Measurements from ENCODE around the gene NETO2. TPM values are rescaled to one million over a fixed set of nuclear protein-coding genes. Genes with fewer than 3 reads are reported as not detected.

Gene NETO2
- total and polyA plus RNA-seq, 2 of the 13 experiments (the other 11 are each of a cell fraction or from before 2014, with no cell fraction given), result 8.2 to 13.5 TPM

DNA sequence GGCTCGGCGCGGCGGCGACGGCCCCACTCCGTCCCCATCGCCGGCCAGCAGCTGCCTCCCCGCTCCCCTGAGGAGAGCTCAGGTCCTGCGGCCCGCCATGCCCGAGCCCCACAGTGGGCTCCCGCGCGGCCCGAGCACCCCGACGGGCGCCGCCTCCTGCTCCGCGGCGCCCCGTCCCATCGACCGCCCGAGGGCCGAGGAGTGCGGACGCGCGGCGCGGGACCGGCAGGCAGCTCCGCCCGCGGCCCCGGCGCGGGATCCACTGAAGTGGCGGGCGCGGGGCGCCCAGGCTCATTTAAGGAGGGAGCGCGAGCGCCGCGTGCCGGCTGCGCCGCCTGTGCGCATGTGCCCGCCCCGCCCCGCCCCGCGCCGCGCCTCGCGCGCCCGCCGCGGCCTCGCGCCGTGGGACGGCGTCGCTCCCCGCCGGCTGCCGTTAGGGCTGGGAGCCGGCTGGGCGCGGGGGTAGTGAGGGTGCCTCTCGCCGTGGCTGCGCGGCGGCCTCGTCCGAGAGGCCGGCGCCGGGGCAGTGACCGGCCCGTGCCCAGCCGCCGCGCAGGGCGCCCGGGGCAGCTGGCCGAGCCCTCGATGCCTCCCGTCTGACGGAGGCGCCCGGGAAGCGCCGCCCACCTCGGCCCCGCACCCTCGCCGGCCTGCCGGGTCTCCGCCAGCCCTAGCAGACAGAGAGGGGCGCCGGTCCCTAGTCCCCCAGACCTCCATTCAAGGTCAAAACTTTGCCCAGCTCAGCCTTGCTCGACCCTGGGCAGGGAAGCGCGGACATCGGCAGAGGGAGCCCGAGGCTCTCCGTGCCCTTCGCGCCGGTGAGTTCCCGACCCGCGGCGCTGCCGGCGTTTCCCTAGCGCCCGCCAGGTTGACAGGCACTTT is at the start of gene NETO2 (continued):
- TF ChIP-seq IRF2 (CRISPR knock-in tag; IDR thresholded peaks at IDR 0.05), result 0 out of 2 replicates have a peak, but pooled peaks have one; percentile 10
- no peak for TF ChIP-seq MLLT10 (CRISPR knock-in tag; IDR thresholded peaks at IDR 0.05)
- TF ChIP-seq PAWR (CRISPR knock-in tag; IDR thresholded peaks at IDR 0.05; ENCODE audit: borderline replicate concordance), result no peak
- TF ChIP-seq, protein P1, sequence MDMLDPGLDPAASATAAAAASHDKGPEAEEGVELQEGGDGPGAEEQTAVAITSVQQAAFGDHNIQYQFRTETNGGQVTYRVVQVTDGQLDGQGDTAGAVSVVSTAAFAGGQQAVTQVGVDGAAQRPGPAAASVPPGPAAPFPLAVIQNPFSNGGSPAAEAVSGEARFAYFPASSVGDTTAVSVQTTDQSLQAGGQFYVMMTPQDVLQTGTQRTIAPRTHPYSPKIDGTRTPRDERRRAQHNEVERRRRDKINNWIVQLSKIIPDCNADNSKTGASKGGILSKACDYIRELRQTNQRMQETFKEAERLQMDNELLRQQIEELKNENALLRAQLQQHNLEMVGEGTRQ (IDR thresholded peaks at IDR 0.05; ENCODE audit: low read depth, low read length), result no peak
- TF ChIP-seq, protein P1 (CRISPR knock-in tag; IDR thresholded peaks at IDR 0.05; ENCODE audit: borderline replicate concordance), result no peak
- TF ChIP-seq ZBTB7B (CRISPR knock-in tag; IDR thresholded peaks at IDR 0.05), result peak; percentile 68; the same call in 1 of the 2 replicates
- no peak for TF ChIP-seq ZNF333 (CRISPR knock-in tag; IDR thresholded peaks at IDR 0.05; ENCODE audit: borderline replicate concordance)
- TF ChIP-seq, protein P2, sequence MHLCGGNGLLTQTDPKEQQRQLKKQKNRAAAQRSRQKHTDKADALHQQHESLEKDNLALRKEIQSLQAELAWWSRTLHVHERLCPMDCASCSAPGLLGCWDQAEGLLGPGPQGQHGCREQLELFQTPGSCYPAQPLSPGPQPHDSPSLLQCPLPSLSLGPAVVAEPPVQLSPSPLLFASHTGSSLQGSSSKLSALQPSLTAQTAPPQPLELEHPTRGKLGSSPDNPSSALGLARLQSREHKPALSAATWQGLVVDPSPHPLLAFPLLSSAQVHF (CRISPR knock-in tag; IDR thresholded peaks at IDR 0.05), result no peak
- TF ChIP-seq ZNF543 (CRISPR knock-in tag; IDR thresholded peaks at IDR 0.05), result peak; percentile 54; the same call in 1 of the 2 replicates
- peak; percentile 43; the same call in 1 of the 2 replicates for TF ChIP-seq GABPB1 (CRISPR knock-in tag; IDR thresholded peaks at IDR 0.05)
- TF ChIP-seq, protein P3, sequence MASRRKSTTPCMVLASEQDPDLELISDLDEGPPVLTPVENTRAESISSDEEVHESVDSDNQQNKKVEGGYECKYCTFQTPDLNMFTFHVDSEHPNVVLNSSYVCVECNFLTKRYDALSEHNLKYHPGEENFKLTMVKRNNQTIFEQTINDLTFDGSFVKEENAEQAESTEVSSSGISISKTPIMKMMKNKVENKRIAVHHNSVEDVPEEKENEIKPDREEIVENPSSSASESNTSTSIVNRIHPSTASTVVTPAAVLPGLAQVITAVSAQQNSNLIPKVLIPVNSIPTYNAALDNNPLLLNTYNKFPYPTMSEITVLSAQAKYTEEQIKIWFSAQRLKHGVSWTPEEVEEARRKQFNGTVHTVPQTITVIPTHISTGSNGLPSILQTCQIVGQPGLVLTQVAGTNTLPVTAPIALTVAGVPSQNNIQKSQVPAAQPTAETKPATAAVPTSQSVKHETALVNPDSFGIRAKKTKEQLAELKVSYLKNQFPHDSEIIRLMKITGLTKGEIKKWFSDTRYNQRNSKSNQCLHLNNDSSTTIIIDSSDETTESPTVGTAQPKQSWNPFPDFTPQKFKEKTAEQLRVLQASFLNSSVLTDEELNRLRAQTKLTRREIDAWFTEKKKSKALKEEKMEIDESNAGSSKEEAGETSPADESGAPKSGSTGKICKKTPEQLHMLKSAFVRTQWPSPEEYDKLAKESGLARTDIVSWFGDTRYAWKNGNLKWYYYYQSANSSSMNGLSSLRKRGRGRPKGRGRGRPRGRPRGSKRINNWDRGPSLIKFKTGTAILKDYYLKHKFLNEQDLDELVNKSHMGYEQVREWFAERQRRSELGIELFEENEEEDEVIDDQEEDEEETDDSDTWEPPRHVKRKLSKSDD (CRISPR knock-in tag; IDR thresholded peaks at IDR 0.05; ENCODE audit: low read depth), result no peak
- TF ChIP-seq, protein P4, sequence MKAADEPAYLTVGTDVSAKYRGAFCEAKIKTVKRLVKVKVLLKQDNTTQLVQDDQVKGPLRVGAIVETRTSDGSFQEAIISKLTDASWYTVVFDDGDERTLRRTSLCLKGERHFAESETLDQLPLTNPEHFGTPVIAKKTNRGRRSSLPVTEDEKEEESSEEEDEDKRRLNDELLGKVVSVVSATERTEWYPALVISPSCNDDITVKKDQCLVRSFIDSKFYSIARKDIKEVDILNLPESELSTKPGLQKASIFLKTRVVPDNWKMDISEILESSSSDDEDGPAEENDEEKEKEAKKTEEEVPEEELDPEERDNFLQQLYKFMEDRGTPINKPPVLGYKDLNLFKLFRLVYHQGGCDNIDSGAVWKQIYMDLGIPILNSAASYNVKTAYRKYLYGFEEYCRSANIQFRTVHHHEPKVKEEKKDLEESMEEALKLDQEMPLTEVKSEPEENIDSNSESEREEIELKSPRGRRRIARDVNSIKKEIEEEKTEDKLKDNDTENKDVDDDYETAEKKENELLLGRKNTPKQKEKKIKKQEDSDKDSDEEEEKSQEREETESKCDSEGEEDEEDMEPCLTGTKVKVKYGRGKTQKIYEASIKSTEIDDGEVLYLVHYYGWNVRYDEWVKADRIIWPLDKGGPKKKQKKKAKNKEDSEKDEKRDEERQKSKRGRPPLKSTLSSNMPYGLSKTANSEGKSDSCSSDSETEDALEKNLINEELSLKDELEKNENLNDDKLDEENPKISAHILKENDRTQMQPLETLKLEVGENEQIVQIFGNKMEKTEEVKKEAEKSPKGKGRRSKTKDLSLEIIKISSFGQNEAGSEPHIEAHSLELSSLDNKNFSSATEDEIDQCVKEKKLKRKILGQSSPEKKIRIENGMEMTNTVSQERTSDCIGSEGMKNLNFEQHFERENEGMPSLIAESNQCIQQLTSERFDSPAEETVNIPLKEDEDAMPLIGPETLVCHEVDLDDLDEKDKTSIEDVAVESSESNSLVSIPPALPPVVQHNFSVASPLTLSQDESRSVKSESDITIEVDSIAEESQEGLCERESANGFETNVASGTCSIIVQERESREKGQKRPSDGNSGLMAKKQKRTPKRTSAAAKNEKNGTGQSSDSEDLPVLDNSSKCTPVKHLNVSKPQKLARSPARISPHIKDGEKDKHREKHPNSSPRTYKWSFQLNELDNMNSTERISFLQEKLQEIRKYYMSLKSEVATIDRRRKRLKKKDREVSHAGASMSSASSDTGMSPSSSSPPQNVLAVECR (CRISPR knock-in tag; IDR thresholded peaks at IDR 0.05; ENCODE audit: borderline replicate concordance), result no peak
- no peak for TF ChIP-seq ZBTB8A (CRISPR knock-in tag; IDR thresholded peaks at IDR 0.05; ENCODE audit: borderline replicate concordance, low read depth)
- no peak for TF ChIP-seq ZNF180 (CRISPR knock-in tag; IDR thresholded peaks at IDR 0.05; ENCODE audit: borderline replicate concordance, low read depth)
- no peak for TF ChIP-seq FIP1L1 (IDR thresholded peaks at IDR 0.05; ENCODE audit: borderline replicate concordance, insufficient read depth, low read depth, low read length)
- peak; percentile 9; the same call in 1 of the 2 replicates for TF ChIP-seq FOXA3 (CRISPR knock-in tag; IDR thresholded peaks at IDR 0.05)
- no peak; the same call in 1 of the 2 replicates for TF ChIP-seq ETV5 (CRISPR knock-in tag; IDR thresholded peaks at IDR 0.05; ENCODE audit: borderline replicate concordance)
- TF ChIP-seq ZNF777 (CRISPR knock-in tag; IDR thresholded peaks at IDR 0.05), result peak; percentile 93

Data from HepG2 (cell line).